H1 (cell line): ENCODE measurements around the gene MIEN1. TPM values are rescaled to one million over a fixed set of nuclear protein-coding genes. Genes with fewer than 3 reads are reported as not detected.

Source experiments
- CTCF ChIA-PET: fragments of 300-600 bp; sonication (Branson Sonifier 250); formaldehyde crosslinking; loops from one replicate; lab custom pipeline; 2021; ENCODE audit not compliant: partially characterized antibody; lab: Charles Lee
- POLR2A ChIA-PET: fragments of 300-600 bp; sonication (Branson Sonifier 250); formaldehyde crosslinking; loops from one replicate; lab custom pipeline; 2021; ENCODE audit warnings: inconsistent platforms; ENCODE audit not compliant: partially characterized antibody; lab: Charles Lee
- DNase-seq, 2 experiments: peaks; one replicate each; pipeline versions ENCODE4 v3.0.0 to v3.0.0-alpha.2; 2010 to 2022; ENCODE audit warnings: low spot score in 2 of 2, low read depth in 1 of 2, mixed read lengths in 1 of 2
- FAIRE-seq: peaks from 2 replicates; lab custom pipeline; 2011; peaks lifted over from hg19 to GRCh38; lab: Jason Lieb, UNC
- H2AFZ ChIP-seq: 2 replicates; pipeline ENCODE4 v1.8.1; 2012; ENCODE audit warnings: low read length, inconsistent platforms
- H2AK5ac ChIP-seq: 2 replicates; pipeline ENCODE4 v1.6.1; 2013; ENCODE audit warnings: low read depth, low read length
- H2BK120ac ChIP-seq: replicated peaks from 2 replicates; pipeline ENCODE3; 2013; ENCODE audit warnings: low read depth, low read length, inconsistent platforms
- H2BK12ac ChIP-seq: 2 replicates; pipeline ENCODE4 v1.6.1; 2013; ENCODE audit warnings: low read depth, low read length
- H2BK15ac ChIP-seq: 2 replicates; pipeline ENCODE4 v1.6.1; 2013; ENCODE audit warnings: low read length
- H2BK20ac ChIP-seq: 2 replicates; pipeline ENCODE4 v1.6.1; 2013; ENCODE audit warnings: low read length
- H2BK5ac ChIP-seq: 2 replicates; pipeline ENCODE4 v1.6.1; 2013; ENCODE audit warnings: low read depth, low read length
- H3K14ac ChIP-seq: 2 replicates; pipeline ENCODE4 v1.6.1; 2013; ENCODE audit warnings: inconsistent platforms; ENCODE audit not compliant: insufficient read length
- H3K18ac ChIP-seq: 2 replicates; pipeline ENCODE4 v1.6.1; 2013; ENCODE audit warnings: low read length; ENCODE audit errors: extremely low read depth
- H3K23ac ChIP-seq: 2 replicates; pipeline ENCODE4 v1.6.1; 2013; ENCODE audit warnings: inconsistent platforms; ENCODE audit not compliant: insufficient read length
- H3K23me2 ChIP-seq: 2 replicates; pipeline ENCODE4 v1.6.1; 2013; ENCODE audit warnings: low read depth, low read length
- H3K27ac ChIP-seq: 2 replicates; pipeline ENCODE4 v1.6.1; 2011; ENCODE audit warnings: low read depth, low read length, inconsistent platforms
- H3K27me3 ChIP-seq, 4 experiments: replicated peaks in 1 of 4; 1 replicate in 1 of 4; 2 replicates in 3 of 4; pipeline versions ENCODE4 v1.6.1 to v1.8.1; 2011 to 2013; ENCODE audit warnings: low read length in 3 of 4, mild to moderate bottlenecking in 3 of 4, inconsistent platforms in 2 of 4, mixed read lengths in 2 of 4, moderate library complexity in 1 of 4; ENCODE audit not compliant: control insufficient read depth in 3 of 4, insufficient read depth in 3 of 4; ENCODE audit errors: extremely low read depth in 1 of 4
- H3K36me3 ChIP-seq, 4 experiments: 2 replicates each; pipeline versions ENCODE4 v1.6.1 to v1.8.1; 2011 to 2013; ENCODE audit warnings: mild to moderate bottlenecking in 4 of 4, low read length in 3 of 4, moderate library complexity in 2 of 4, control low read depth in 1 of 4, inconsistent platforms in 1 of 4; ENCODE audit not compliant: insufficient read depth in 4 of 4, control insufficient read depth in 2 of 4
- H3K4ac ChIP-seq: replicated peaks from 2 replicates; pipeline ENCODE3; 2013; ENCODE audit warnings: low read length, low read depth, mixed read lengths, inconsistent platforms; ENCODE audit not compliant: insufficient read length
- H3K4me1 ChIP-seq, 4 experiments: replicated peaks in 1 of 4; 1 replicate in 1 of 4; 2 replicates in 3 of 4; pipeline versions ENCODE4 v1.6.1 to v1.8.1; 2011 to 2013; ENCODE audit warnings: low read length in 3 of 4, inconsistent platforms in 2 of 4, mixed read lengths in 1 of 4; ENCODE audit not compliant: insufficient read depth in 4 of 4, control insufficient read depth in 3 of 4
- H3K4me2 ChIP-seq, 2 experiments: 2 replicates each; pipeline versions ENCODE4 v1.6.1 to v1.8.1; 2011 to 2013; ENCODE audit warnings: low read depth in 2 of 2, low read length in 2 of 2, control low read depth in 1 of 2, inconsistent platforms in 1 of 2, mild to moderate bottlenecking in 1 of 2; ENCODE audit not compliant: insufficient read depth in 1 of 2
- H3K4me3 ChIP-seq, 4 experiments: fragments of 200-600, 300-600 bp in 1 of 4; sonication (generic), shearing (Covaris generic), sonication (Bioruptor Twin) in 1 of 4; 2 replicates each; pipeline versions ENCODE4 v1.5.1 to v1.8.1; 2011 to 2016; ENCODE audit warnings: low read length in 4 of 4, low read depth in 3 of 4, control low read depth in 2 of 4, inconsistent platforms in 2 of 4, mild to moderate bottlenecking in 2 of 4, mixed read lengths in 1 of 4, moderate library complexity in 1 of 4; ENCODE audit not compliant: insufficient read depth in 2 of 4; ENCODE audit errors: extremely low read depth in 1 of 4
- H3K56ac ChIP-seq: replicated peaks from 2 replicates; pipeline ENCODE3; 2013; ENCODE audit warnings: low read depth, mild to moderate bottlenecking, mixed read lengths, low read length, inconsistent platforms; ENCODE audit not compliant: insufficient read length
- H3K79me1 ChIP-seq: 2 replicates; pipeline ENCODE4 v1.6.1; 2013; ENCODE audit warnings: low read depth, low read length, control low read depth
- H3K79me2 ChIP-seq, 2 experiments: 2 replicates each; pipeline versions ENCODE4 v1.6.1 to v1.8.1; 2012 to 2013; ENCODE audit warnings: low read length in 2 of 2, mild to moderate bottlenecking in 2 of 2, inconsistent platforms in 1 of 2; ENCODE audit not compliant: insufficient read depth in 2 of 2, control insufficient read depth in 1 of 2
- H3K9ac ChIP-seq, 4 experiments: replicated peaks in 1 of 4; 1 replicate in 1 of 4; 2 replicates in 3 of 4; pipeline versions ENCODE4 v1.6.1 to v1.8.1; 2011 to 2013; ENCODE audit warnings: low read depth in 3 of 4, low read length in 3 of 4, control low read depth in 2 of 4, mild to moderate bottlenecking in 2 of 4, moderate library complexity in 2 of 4, inconsistent platforms in 1 of 4; ENCODE audit errors: extremely low read depth in 1 of 4
- H3K9me3 ChIP-seq, 2 experiments: 2 replicates each; pipeline versions ENCODE4 v1.6.1 to v1.8.1; 2012 to 2013; ENCODE audit warnings: mild to moderate bottlenecking in 2 of 2, moderate library complexity in 2 of 2, control low read depth in 1 of 2, inconsistent platforms in 1 of 2, low read depth in 1 of 2, low read length in 1 of 2, mixed read lengths in 1 of 2; ENCODE audit not compliant: insufficient read depth in 2 of 2
- H4K20me1 ChIP-seq, 2 experiments: replicated peaks in 1 of 2; 2 replicates each; pipeline versions ENCODE3 to v1.8.1; 2011 to 2013; ENCODE audit warnings: inconsistent platforms in 2 of 2, low read length in 2 of 2, mild to moderate bottlenecking in 1 of 2; ENCODE audit not compliant: insufficient read depth in 2 of 2, control insufficient read depth in 1 of 2
- H4K5ac ChIP-seq: 2 replicates; pipeline ENCODE4 v1.6.1; 2013; ENCODE audit warnings: low read length, low read depth, mixed read lengths, inconsistent platforms; ENCODE audit not compliant: insufficient read length
- H4K8ac ChIP-seq: 2 replicates; pipeline ENCODE4 v1.8.0; 2013; ENCODE audit warnings: mild to moderate bottlenecking, moderate library complexity, low read length, inconsistent platforms; ENCODE audit not compliant: insufficient read depth; ENCODE audit errors: extremely low read depth
- H4K91ac ChIP-seq: replicated peaks from 2 replicates; pipeline ENCODE3; 2013; ENCODE audit warnings: low read length, mixed read lengths, inconsistent platforms; ENCODE audit not compliant: insufficient read length
- CHD1 ChIP-seq: IDR thresholded peaks from 2 replicates; pipeline ENCODE4 v1.6.1; 2012; ENCODE audit warnings: low read depth, low read length, improper control_type of control experiment
- POLR2A ChIP-seq, 2 experiments: IDR thresholded peaks; 1 replicate in 1 of 2; 2 replicates in 1 of 2; pipeline ENCODE4 v1.6.1; 2011; ENCODE audit warnings: low read depth in 2 of 2, low read length in 2 of 2, mild to moderate bottlenecking in 2 of 2; ENCODE audit errors: control extremely low read depth in 1 of 2
- POU5F1 ChIP-seq: IDR thresholded peaks from 2 replicates; pipeline ENCODE4 v1.6.1; 2011; ENCODE audit warnings: low read depth, mild to moderate bottlenecking, low read length, moderate library complexity
- SIX5 ChIP-seq: IDR thresholded peaks from 2 replicates; pipeline ENCODE4 v1.6.1; 2011; ENCODE audit warnings: mild to moderate bottlenecking, low read depth, low read length
- USF2 ChIP-seq: IDR thresholded peaks from 2 replicates; pipeline ENCODE4 v1.6.1; 2011; ENCODE audit warnings: low read length, improper control_type of control experiment
- whole genome bisulfite sequencing, 2 experiments: shearing (Covaris generic) in 1 of 2; methylation state at CpG; one replicate each; pipeline versions ENCODE4 v1.1.6 to v1.1.7; 2013 to 2015; ENCODE audit warnings: low lambda C conversion rate in 2 of 2, mixed read lengths in 2 of 2, inconsistent platforms in 1 of 2, low coverage in 1 of 2, missing lambda C conversion rate in 1 of 2; ENCODE audit not compliant: insufficient replicate concordance in 2 of 2, insufficient coverage in 1 of 2, insufficient read length in 1 of 2; ENCODE audit errors: extremely low coverage in 1 of 2, missing lambda C conversion rate in 1 of 2; 5-methylcytosine and 5-hydroxymethylcytosine counted together
- long read RNA-seq, 2 experiments: library from RNA in 1 of 2; library from capped mRNA in 1 of 2; stranded (forward); transcript quantifications; one replicate each; pipeline ENCODE4 v2.0.0, GENCODE V29; 2021; ENCODE audit warnings: inconsistent platforms in 1 of 2
- polyA minus RNA-seq, 3 experiments: library from RNA; depleted of rRNA, polyadenylated mRNA; stranded (reverse); fragments of >200 nt; gene quantifications; 1 replicate in 2 of 3; 2 replicates in 1 of 3; pipeline ENCODE4 v1.2.3, GENCODE V29; 2011
- polyA plus RNA-seq, 7 experiments: library from polyadenylated mRNA; depleted of rRNA in 3 of 7; stranded (reverse) in 5 of 7; unstranded in 2 of 7; fragments of >200 nt in 5 of 7; fragments of 200-250 nt in 2 of 7; gene quantifications; 1 replicate in 5 of 7; 2 replicates in 1 of 7; 4 replicates in 1 of 7; pipeline versions ENCODE4 v1.2.1 to v1.2.3, GENCODE V29; 2011 to 2013; ENCODE audit warnings: missing spikeins in 2 of 7, mixed read lengths in 2 of 7
- total RNA-seq: library from RNA; stranded (reverse); fragmentation: NEBNext Ultra II Directional; extraction: Animal tissue kit (Norgen Biotek cat#: 25700); gene quantifications from 2 replicates; pipeline ENCODE4 v1.2.1, GENCODE V29; 2021

MIEN1 gene
- total RNA-seq (29.6 and 30.0 TPM in 2 replicates), polyA plus RNA-seq (2011; rRNA removed) (54.9 and 57.9 TPM in 2 replicates), polyA minus RNA-seq (2011; rRNA and poly(A)+ RNA removed) (20.0 and 21.9 TPM in 2 replicates)
- polyA plus RNA-seq (2011; cell fraction: cytosol; rRNA removed), result 54.6 TPM
- 42.7 TPM for polyA plus RNA-seq (2011; cell fraction: nucleus; rRNA removed)
- polyA plus RNA-seq (2012, experiment 1 of 2), result 37.9 to 58.0 TPM (median 50.9 TPM) in 4 replicates
- 59.0 TPM for polyA plus RNA-seq (2012, experiment 2 of 2)
- 49.1 TPM for polyA plus RNA-seq (2013, experiment 1 of 2)
- 49.1 TPM for polyA plus RNA-seq (2013, experiment 2 of 2)
- 19.7 TPM for polyA minus RNA-seq (2011; cell fraction: cytosol; rRNA and poly(A)+ RNA removed)
- polyA minus RNA-seq (2011; cell fraction: nucleus; rRNA and poly(A)+ RNA removed), result 24.2 TPM
- long read RNA-seq, experiment 1, transcript MIEN1-201 (4 exons, 1,006 nt), result major isoform, 23 of 39 reads
- long read RNA-seq, experiment 1, transcript MIEN1-202 (3 exons, 825 nt), result minor isoform, 10 of 39 reads
- long read RNA-seq, experiment 1, partial matches to known transcripts, result 3 of 39 reads
- long read RNA-seq, experiment 1, other reads (novel, unspliced or antisense), result 0 of 39 reads
- long read RNA-seq, experiment 2, transcript MIEN1-201 (4 exons, 1,006 nt), result major isoform, 6 of 10 reads
- long read RNA-seq, experiment 2, partial matches to known transcripts, result 1 of 10 reads
- long read RNA-seq, experiment 2, other reads (novel, unspliced or antisense), result 1 of 10 reads

- Histone ChIP-seq H3K23ac (no peak within 1 kb of the TSS), H3K56ac (no peak within 1 kb of the TSS), H2BK12ac (peak within 1 kb of the TSS; percentile 92; the same call in 1 of the 2 replicates), H2AFZ (no peak within 1 kb of the TSS), H4K5ac (peak within 1 kb of the TSS; percentile 53), H2BK15ac (peak within 1 kb of the TSS; percentile 10; the same call in 1 of the 2 replicates), H3K14ac (no peak within 1 kb of the TSS), H3K4me2 (peak within 1 kb of the TSS; percentile 67 to 73), H4K20me1 (peaks cover 3 to 9% of the 10 kb centered on the region in 2 experiments), H3K36me3 (peaks cover 6 to 33% (median 21%) of the 10 kb centered on the region in 4 experiments), H3K18ac (peak within 1 kb of the TSS; percentile 27), H2AK5ac (no peak within 1 kb of the TSS), H3K4me1 (peaks cover 0 to 4% (median 0%) of the 10 kb centered on the region in 4 experiments; a peak in 2 of 7 replicates), H3K79me2 (no peaks in the 10 kb centered on the region), H3K4ac (no peak within 1 kb of the TSS), H3K9me3 (no peaks in the 10 kb centered on the region), H4K8ac (peak within 1 kb of the TSS; percentile 94; the same call in 1 of the 2 replicates), H3K79me1 (no peaks in the 10 kb centered on the region), H4K91ac (no peak within 1 kb of the TSS), H3K23me2 (peaks cover 5% of the 10 kb centered on the region; the same call in 1 of the 2 replicates), H2BK5ac (peak within 1 kb of the TSS; percentile 83; the same call in 1 of the 2 replicates), H3K27ac (peak within 1 kb of the TSS; percentile 1; the same call in 1 of the 2 replicates), H3K4me3 (peak within 1 kb of the TSS; percentile 55 to 72 (median 61)), H3K9ac (peak within 1 kb of the TSS; percentile 41 to 65 (median 58); a peak in 6 of 7 replicates), H2BK20ac (0 out of 2 replicates have a peak within 1 kb of the TSS, but pooled peaks have one; percentile 72), H3K27me3 (no peaks in the 10 kb centered on the region), H2BK120ac (no peak within 1 kb of the TSS)
- WGBS, 2 experiments, result 7% methylated on average over 49 of the region's 65 CpGs; no CpG with 5 or more reads in 1 of the 2 experiments
- peak; percentile 74 to 100 for DNase-seq
- FAIRE-seq, result no peak
- ChIA-PET POLR2A (interaction anchor here (0.6 to 5.4 kb wide), 28 partner anchors 8 to 370 kb away, joined by 3 to 54 read pairs (median 5); partner anchors contain the start of genes ERBB2, NR1D1, PGAP3 and PNMT), CTCF (interaction anchor here (0.6 to 5.3 kb wide), 36 partner anchors 9 to 285 kb away, joined by 3 to 50 read pairs (median 6); partner anchors contain the start of genes CSF3, ERBB2, PGAP3 and STARD3)
- peak; percentile 96 for TF ChIP-seq USF2
- TF ChIP-seq POU5F1, result no peak
- TF ChIP-seq CHD1, result no peak
- TF ChIP-seq POLR2A (IDR thresholded peaks at IDR 0.05; ENCODE audit: control extremely low read depth in 1 of 2, low read depth in 2 of 2, low read length in 2 of 2), result peak in 1 of 2 experiments; percentile 70; a peak in 2 of 3 replicates
- TF ChIP-seq SIX5, result no peak
Measured at GRCh38 chr17:39730095-39730921, at the start of gene MIEN1. TSS of gene MIEN1 (minus strand) at chr17:39730532. CDS start at chr17:39730495, 37 bp downstream.
